Neutrophil (primary cell): ENCODE results near the gene ARID5B.

Source experiments
- H3K27ac ChIP-seq: fragments of 200-600 bp; sonication (generic); 2 replicates; pipeline ENCODE4 v1.5.1; 2016; ENCODE audit warnings: mild to moderate bottlenecking, moderate library complexity
- H3K27me3 ChIP-seq: fragments of 200-600 bp; sonication (generic); 2 replicates; pipeline ENCODE4 v1.6.0; 2016; ENCODE audit warnings: mild to moderate bottlenecking
- H3K36me3 ChIP-seq: fragments of 200-600 bp; sonication (generic); 2 replicates; pipeline ENCODE4 v1.5.1; 2017
- H3K4me1 ChIP-seq, 2 experiments: fragments of 200-600 bp in 1 of 2; sonication (generic) in 1 of 2; 1 replicate in 1 of 2; 2 replicates in 1 of 2; pipeline versions ENCODE4 v1.5.1 to v1.6.1; 2013 to 2016; ENCODE audit warnings: low read depth in 1 of 2, low read length in 1 of 2, mild to moderate bottlenecking in 1 of 2, moderate library complexity in 1 of 2; ENCODE audit not compliant: control insufficient read depth in 1 of 2, insufficient read depth in 1 of 2
- H3K4me3 ChIP-seq, 2 experiments: fragments of 200-600 bp in 1 of 2; sonication (generic) in 1 of 2; 1 replicate in 1 of 2; 2 replicates in 1 of 2; pipeline ENCODE4 v1.5.1; 2013 to 2016; ENCODE audit warnings: low read depth in 1 of 2, low read length in 1 of 2, mild to moderate bottlenecking in 1 of 2, moderate library complexity in 1 of 2
- H3K9me3 ChIP-seq: fragments of 200-600 bp; sonication (generic); 2 replicates; pipeline ENCODE4 v1.5.1; 2016
- CTCF ChIP-seq: fragments of 200-600 bp; sonication (generic); IDR thresholded peaks from 2 replicates; pipeline ENCODE4 v1.5.1; 2016; ENCODE audit warnings: antibody characterized with exemption

ARID5B gene

GRCh38 chr10:61953183-61953582, 51.7 kb downstream of the ARID5B start:
- Histone ChIP-seq H3K9me3 (no peaks in the 10 kb centered on the region), H3K27me3 (no peaks in the 10 kb centered on the region), H3K36me3 (no peaks in the 10 kb centered on the region), H3K4me3 (no peak overlapping the region), H3K4me1 (no peaks in the 10 kb centered on the region), H3K27ac (no peak overlapping the region)
- no peak for TF ChIP-seq CTCF

- Histone ChIP-seq H3K27ac (no peak overlapping the region), H3K36me3 (no peaks in the 10 kb centered on the region), H3K9me3 (no peaks in the 10 kb centered on the region), H3K4me3 (no peak overlapping the region), H3K27me3 (no peaks in the 10 kb centered on the region), H3K4me1 (peaks cover 5 to 18% of the 10 kb centered on the region in 2 experiments)
- TF ChIP-seq CTCF = no peak
Measured at GRCh38 chr10:61957806-61958205, 56.3 kb downstream of the ARID5B start.

GRCh38 chr10:61958311-61958710, 56.8 kb downstream of the ARID5B start:
- Histone ChIP-seq H3K27ac (no peak overlapping the region), H3K4me1 (peaks cover 5 to 18% of the 10 kb centered on the region in 2 experiments), H3K36me3 (no peaks in the 10 kb centered on the region), H3K9me3 (no peaks in the 10 kb centered on the region), H3K4me3 (no peak overlapping the region), H3K27me3 (no peaks in the 10 kb centered on the region)
- TF ChIP-seq CTCF = no peak

GRCh38 chr10:61958805-61959204, 57.3 kb downstream of the ARID5B start:
- H3K4me3 ChIP-seq = no peak overlapping the region
- TF ChIP-seq CTCF = no peak
- no peaks in the 10 kb centered on the region for H3K9me3 ChIP-seq
- no peak overlapping the region for H3K27ac ChIP-seq
- no peaks in the 10 kb centered on the region for H3K36me3 ChIP-seq
- H3K27me3 ChIP-seq = no peaks in the 10 kb centered on the region
- H3K4me1 ChIP-seq = peaks cover 5 to 18% of the 10 kb centered on the region in 2 experiments

- no peak overlapping the region for H3K4me3 ChIP-seq
- H3K27me3 ChIP-seq = no peaks in the 10 kb centered on the region
- H3K27ac ChIP-seq = no peak overlapping the region
- no peak for TF ChIP-seq CTCF
- peaks cover 5 to 18% of the 10 kb centered on the region in 2 experiments for H3K4me1 ChIP-seq
- H3K9me3 ChIP-seq = no peaks in the 10 kb centered on the region
- H3K36me3 ChIP-seq = no peaks in the 10 kb centered on the region
Measured at GRCh38 chr10:61959814-61960213, 58.3 kb downstream of the ARID5B start.
